Measurements from ENCODE around the gene PRCD. TPM values are rescaled to one million over a fixed set of nuclear protein-coding genes. Genes with fewer than 3 reads are reported as not detected.

The PRCD gene
- total RNA-seq, 1 experiment from 2014 or later = not detected

GRCh38 chr17:76570877-76571471 lies 31.1 kb downstream of the PRCD start:
- DNase-seq (ENCODE audit: low spot score) = no peak

- no peak for DNase-seq (ENCODE audit: low spot score)
Measured at GRCh38 chr17:76572201-76572910, 32.5 kb downstream of the PRCD start.

- no peak for DNase-seq (ENCODE audit: low spot score)
Measured at GRCh38 chr17:76573096-76573495, 33.3 kb downstream of the PRCD start.

GRCh38 chr17:76574166-76574565 lies 34.3 kb downstream of the PRCD start:
- DNase-seq (ENCODE audit: low spot score) = no peak

- DNase-seq (ENCODE audit: low spot score) = no peak
Measured at GRCh38 chr17:76575570-76575969, 35.7 kb downstream of the PRCD start.

GRCh38 chr17:76576189-76576588 lies 36.3 kb downstream of the PRCD start:
- no peak for DNase-seq (ENCODE audit: low spot score)

GRCh38 chr17:76577876-76578275 lies 38.0 kb downstream of the PRCD start:
- no peak for DNase-seq (ENCODE audit: low spot score)

- peak; percentile 68 for DNase-seq (ENCODE audit: low spot score)
Measured at GRCh38 chr17:76578376-76578775, 38.5 kb downstream of the PRCD start.

- DNase-seq (ENCODE audit: low spot score) = no peak
Measured at GRCh38 chr17:76579281-76579680, 39.4 kb downstream of the PRCD start.

- no peak for DNase-seq (ENCODE audit: low spot score)
Measured at GRCh38 chr17:76581515-76581914, 41.7 kb downstream of the PRCD start.

GRCh38 chr17:76582660-76583059 lies 42.8 kb downstream of the PRCD start:
- DNase-seq (ENCODE audit: low spot score) = no peak

GRCh38 chr17:76584427-76585032 lies 44.7 kb downstream of the PRCD start:
- DNase-seq (ENCODE audit: low spot score) = no peak

- no peak for DNase-seq (ENCODE audit: low spot score)
Measured at GRCh38 chr17:76585033-76585648, 45.3 kb downstream of the PRCD start.

- DNase-seq (ENCODE audit: low spot score) = peak; percentile 75
Measured at GRCh38 chr17:76585649-76586593, 46.1 kb downstream of the PRCD start, which contains the start of gene ST6GALNAC2. ST6GALNAC2 (minus strand) TSS chr17:76585860; CDS start chr17:76585808, 52 bp downstream.

- no peak for DNase-seq (ENCODE audit: low spot score)
Measured at GRCh38 chr17:76586741-76587487, 47.1 kb downstream of the PRCD start.

GRCh38 chr17:76588182-76588581 lies 48.3 kb downstream of the PRCD start:
- DNase-seq (ENCODE audit: low spot score) = no peak

- no peak for DNase-seq (ENCODE audit: low spot score)
Measured at GRCh38 chr17:76593384-76593826, 53.6 kb downstream of the PRCD start.

- no peak for DNase-seq (ENCODE audit: low spot score)
Measured at GRCh38 chr17:76593959-76594358, 54.1 kb downstream of the PRCD start.

- DNase-seq (ENCODE audit: low spot score) = no peak
Measured at GRCh38 chr17:76594690-76595089, 54.8 kb downstream of the PRCD start.

All from HT-29 (cell line).